SK-N-SH treated with all-trans-retinoic acid at 6 μM for 48 hours (cell line): ENCODE measurements around the gene SNX11.
A peak's percentile ranks its signal among the peaks of the same experiment; 100 is the strongest.

ENCODE experiments used
- ATAC-seq: fragments of 200-7000 bp; cut with Tn5 transposase; 3 replicates; pipeline ENCODE4 v1.9.1; 2020; ENCODE audit warnings: mild to moderate bottlenecking, moderate library complexity
- ARNTL ChIP-seq: fragments of 450-650 bp; formaldehyde crosslinking; IDR thresholded peaks from 2 replicates; pipeline ENCODE4 v1.5.0; 2020; ENCODE audit warnings: low read depth, mild to moderate bottlenecking, moderate library complexity, borderline replicate concordance
- BACH2 ChIP-seq: fragments of 250-450 bp; sonication (Bioruptor Pico); IDR thresholded peaks from 2 replicates; pipeline ENCODE4 v1.9.0; 2021; ENCODE audit warnings: mild to moderate bottlenecking, borderline replicate concordance
- CSDC2 ChIP-seq: fragments of 250-450 bp; sonication (Bioruptor Pico); IDR thresholded peaks from 2 replicates; pipeline ENCODE4 v1.5.0; 2020; ENCODE audit warnings: mild to moderate bottlenecking, moderate library complexity
- ESRRG ChIP-seq: fragments of 250-450 bp; sonication (Bioruptor Pico); IDR thresholded peaks from 2 replicates; pipeline ENCODE4 v1.6.1; 2021; ENCODE audit warnings: mild to moderate bottlenecking
- GLIS3 ChIP-seq: fragments of 250-450 bp; sonication (Bioruptor Pico); IDR thresholded peaks from 2 replicates; pipeline ENCODE4 v1.5.0; 2020; ENCODE audit warnings: mild to moderate bottlenecking, moderate library complexity
- ISL1 ChIP-seq: fragments of 250-450 bp; sonication (Bioruptor Pico); IDR thresholded peaks from 2 replicates; pipeline ENCODE4 v2.1.2; 2022; ENCODE audit warnings: mild to moderate bottlenecking, moderate library complexity
- OSR1 ChIP-seq: fragments of 250-450 bp; sonication (Bioruptor Pico); IDR thresholded peaks from 2 replicates; pipeline ENCODE4 v1.8.0; 2022; ENCODE audit warnings: moderate library complexity, mild to moderate bottlenecking, inconsistent platforms
- PATZ1 ChIP-seq: fragments of 250-450 bp; sonication (Bioruptor Pico); IDR thresholded peaks from 2 replicates; pipeline ENCODE4 v1.8.0; 2020; ENCODE audit warnings: mild to moderate bottlenecking, moderate library complexity, borderline replicate concordance
- RARB ChIP-seq: fragments of 250-450 bp; sonication (Bioruptor Pico); IDR thresholded peaks from 2 replicates; pipeline ENCODE4 v1.8.0; 2021; ENCODE audit warnings: mild to moderate bottlenecking, moderate library complexity
- TOX ChIP-seq: fragments of 250-450 bp; sonication (Bioruptor Pico); IDR thresholded peaks from 2 replicates; pipeline ENCODE4 v1.8.0; 2021; ENCODE audit warnings: mild to moderate bottlenecking, moderate library complexity, borderline replicate concordance
- TSHZ2 ChIP-seq: fragments of 250-450 bp; sonication (Bioruptor Pico); IDR thresholded peaks from 2 replicates; pipeline ENCODE4 v1.5.0; 2020; ENCODE audit warnings: mild to moderate bottlenecking, moderate library complexity
- ZFP3 ChIP-seq: fragments of 250-450 bp; sonication (Bioruptor Pico); IDR thresholded peaks from 2 replicates; pipeline ENCODE4 v1.5.0; 2020; ENCODE audit warnings: mild to moderate bottlenecking, moderate library complexity
- ZFP30 ChIP-seq: fragments of 450-650 bp; formaldehyde crosslinking; IDR thresholded peaks from 2 replicates; pipeline ENCODE4 v1.5.0; 2022; ENCODE audit warnings: mild to moderate bottlenecking, moderate library complexity
- ZNF70 ChIP-seq: fragments of 450-650 bp; formaldehyde crosslinking; IDR thresholded peaks from 2 replicates; pipeline ENCODE4 v1.5.0; 2020; ENCODE audit warnings: mild to moderate bottlenecking, moderate library complexity
- ZNF8 ChIP-seq: fragments of 450-650 bp; formaldehyde crosslinking; IDR thresholded peaks from 2 replicates; pipeline ENCODE4 v1.5.0; 2020; ENCODE audit warnings: mild to moderate bottlenecking, moderate library complexity
- TF ChIP-seq, protein P1 (sequence below): fragments of 250-450 bp; sonication (Bioruptor Pico); IDR thresholded peaks from 2 replicates; pipeline ENCODE4 v1.5.1; 2021; ENCODE audit warnings: mild to moderate bottlenecking, moderate library complexity
- TF ChIP-seq, protein P2 (sequence below): fragments of 250-450 bp; sonication (Bioruptor Pico); IDR thresholded peaks from 2 replicates; pipeline ENCODE4 v1.5.1; 2020; ENCODE audit warnings: low read depth, mild to moderate bottlenecking, moderate library complexity
- TF ChIP-seq, protein P3 (sequence below): fragments of 250-450 bp; sonication (Bioruptor Pico); IDR thresholded peaks from 2 replicates; pipeline ENCODE4 v1.8.0; 2021; ENCODE audit warnings: low read depth, mild to moderate bottlenecking, moderate library complexity, borderline replicate concordance

The SNX11 gene

GRCh38 chr17:48104440-48104839 is 3.1 kb upstream of the SNX11 start:
- no peak for ATAC-seq
- no peak for TF ChIP-seq ISL1 (CRISPR knock-in tag)
- TF ChIP-seq PATZ1: no peak
- TF ChIP-seq, protein P1, sequence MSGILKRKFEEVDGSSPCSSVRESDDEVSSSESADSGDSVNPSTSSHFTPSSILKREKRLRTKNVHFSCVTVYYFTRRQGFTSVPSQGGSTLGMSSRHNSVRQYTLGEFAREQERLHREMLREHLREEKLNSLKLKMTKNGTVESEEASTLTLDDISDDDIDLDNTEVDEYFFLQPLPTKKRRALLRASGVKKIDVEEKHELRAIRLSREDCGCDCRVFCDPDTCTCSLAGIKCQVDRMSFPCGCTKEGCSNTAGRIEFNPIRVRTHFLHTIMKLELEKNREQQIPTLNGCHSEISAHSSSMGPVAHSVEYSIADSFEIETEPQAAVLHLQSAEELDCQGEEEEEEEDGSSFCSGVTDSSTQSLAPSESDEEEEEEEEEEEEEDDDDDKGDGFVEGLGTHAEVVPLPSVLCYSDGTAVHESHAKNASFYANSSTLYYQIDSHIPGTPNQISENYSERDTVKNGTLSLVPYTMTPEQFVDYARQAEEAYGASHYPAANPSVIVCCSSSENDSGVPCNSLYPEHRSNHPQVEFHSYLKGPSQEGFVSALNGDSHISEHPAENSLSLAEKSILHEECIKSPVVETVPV (CRISPR knock-in tag): no peak
- TF ChIP-seq, protein P2, sequence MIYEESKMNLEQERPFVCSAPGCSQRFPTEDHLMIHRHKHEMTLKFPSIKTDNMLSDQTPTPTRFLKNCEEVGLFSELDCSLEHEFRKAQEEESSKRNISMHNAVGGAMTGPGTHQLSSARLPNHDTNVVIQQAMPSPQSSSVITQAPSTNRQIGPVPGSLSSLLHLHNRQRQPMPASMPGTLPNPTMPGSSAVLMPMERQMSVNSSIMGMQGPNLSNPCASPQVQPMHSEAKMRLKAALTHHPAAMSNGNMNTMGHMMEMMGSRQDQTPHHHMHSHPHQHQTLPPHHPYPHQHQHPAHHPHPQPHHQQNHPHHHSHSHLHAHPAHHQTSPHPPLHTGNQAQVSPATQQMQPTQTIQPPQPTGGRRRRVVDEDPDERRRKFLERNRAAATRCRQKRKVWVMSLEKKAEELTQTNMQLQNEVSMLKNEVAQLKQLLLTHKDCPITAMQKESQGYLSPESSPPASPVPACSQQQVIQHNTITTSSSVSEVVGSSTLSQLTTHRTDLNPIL (CRISPR knock-in tag): no peak
- no peak for TF ChIP-seq TOX

DNA sequence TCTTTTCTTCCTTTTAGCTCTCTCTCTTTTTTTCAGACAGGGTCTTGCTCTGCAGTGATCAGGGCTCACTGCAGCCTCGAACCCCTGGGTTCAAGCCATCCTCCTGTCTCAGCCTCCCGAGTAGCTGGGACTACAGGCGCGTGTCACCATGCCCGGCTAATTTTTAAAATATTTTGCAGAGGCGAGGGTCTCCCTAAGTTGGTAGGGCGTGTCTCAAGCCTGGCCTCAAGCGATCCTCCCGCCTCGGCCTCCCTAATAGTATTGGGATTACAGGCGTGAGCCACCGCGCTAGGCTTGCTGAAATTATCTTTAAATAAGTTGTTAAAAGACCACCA is 797 bp upstream of the SNX11 start:
- TF ChIP-seq, protein P2 (CRISPR knock-in tag): no peak
- peak; percentile 5; the same call in 1 of the 2 replicates for TF ChIP-seq GLIS3
- TF ChIP-seq ZFP3 (CRISPR knock-in tag): no peak
- ATAC-seq: no peak; the same call in 2 of the 3 replicates

GRCh38 chr17:48110761-48111160 is 3.2 kb downstream of the SNX11 start:
- ATAC-seq: no peak
- TF ChIP-seq TOX (no peak), BACH2 (CRISPR knock-in tag) (no peak), TSHZ2 (CRISPR knock-in tag) (no peak), CSDC2 (CRISPR knock-in tag) (no peak), ARNTL (no peak), ESRRG (no peak)
- TF ChIP-seq, protein P3, sequence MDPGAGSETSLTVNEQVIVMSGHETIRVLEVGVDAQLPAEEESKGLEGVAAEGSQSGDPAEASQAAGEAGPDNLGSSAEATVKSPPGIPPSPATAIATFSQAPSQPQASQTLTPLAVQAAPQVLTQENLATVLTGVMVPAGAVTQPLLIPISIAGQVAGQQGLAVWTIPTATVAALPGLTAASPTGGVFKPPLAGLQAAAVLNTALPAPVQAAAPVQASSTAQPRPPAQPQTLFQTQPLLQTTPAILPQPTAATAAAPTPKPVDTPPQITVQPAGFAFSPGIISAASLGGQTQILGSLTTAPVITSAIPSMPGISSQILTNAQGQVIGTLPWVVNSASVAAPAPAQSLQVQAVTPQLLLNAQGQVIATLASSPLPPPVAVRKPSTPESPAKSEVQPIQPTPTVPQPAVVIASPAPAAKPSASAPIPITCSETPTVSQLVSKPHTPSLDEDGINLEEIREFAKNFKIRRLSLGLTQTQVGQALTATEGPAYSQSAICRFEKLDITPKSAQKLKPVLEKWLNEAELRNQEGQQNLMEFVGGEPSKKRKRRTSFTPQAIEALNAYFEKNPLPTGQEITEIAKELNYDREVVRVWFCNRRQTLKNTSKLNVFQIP (CRISPR knock-in tag): no peak
- TF ChIP-seq, protein P1 (CRISPR knock-in tag): no peak
- TF ChIP-seq, protein P2 (CRISPR knock-in tag): no peak

DNA sequence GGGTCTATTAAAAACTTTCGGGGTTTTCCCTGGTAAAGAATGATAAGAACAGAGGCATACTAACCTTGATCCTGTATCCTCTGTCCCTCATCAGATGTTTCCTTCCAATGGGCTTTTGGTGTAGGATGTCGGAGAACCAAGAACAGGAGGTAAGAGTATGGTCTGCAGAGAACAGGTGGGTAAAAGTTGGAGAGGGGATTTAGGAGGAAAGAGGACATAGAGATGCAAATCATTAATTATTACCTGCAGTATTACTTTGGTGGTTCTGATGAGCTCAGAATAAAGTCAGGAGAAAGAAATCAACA is 4.3 kb downstream of the SNX11 start:
- TF ChIP-seq ZNF8 (CRISPR knock-in tag): no peak
- no peak for TF ChIP-seq ZNF70 (CRISPR knock-in tag)
- no peak for TF ChIP-seq RARB (CRISPR knock-in tag)
- no peak for TF ChIP-seq ARNTL
- TF ChIP-seq OSR1 (CRISPR knock-in tag): no peak
- TF ChIP-seq ZFP30: no peak
- no peak for TF ChIP-seq CSDC2 (CRISPR knock-in tag)
- TF ChIP-seq ESRRG: no peak
- no peak for TF ChIP-seq ISL1 (CRISPR knock-in tag)
- no peak for TF ChIP-seq ZFP3 (CRISPR knock-in tag)
- ATAC-seq: no peak
